Kidney epithelial cell (primary cell): ENCODE measurements around the gene CCDC93. TPM values are rescaled to one million over a fixed set of nuclear protein-coding genes. Genes with fewer than 3 reads are reported as not detected.

Source experiments
- DNase-seq: peaks from one replicate; pipeline ENCODE4 v3.0.0-alpha.2; 2010; ENCODE audit warnings: low read depth
- H3K27me3 ChIP-seq: 2 replicates; pipeline ENCODE4 v1.6.0; 2011; ENCODE audit warnings: low read length; ENCODE audit not compliant: control insufficient read depth, insufficient read depth
- H3K36me3 ChIP-seq: 2 replicates; pipeline ENCODE4 v1.5.1; 2011; ENCODE audit warnings: low read length; ENCODE audit not compliant: control insufficient read depth, insufficient read depth
- H3K4me3 ChIP-seq: 2 replicates; pipeline ENCODE4 v1.5.1; 2011; ENCODE audit warnings: low read depth, mild to moderate bottlenecking, control low read depth, low read length
- CTCF ChIP-seq: IDR thresholded peaks from 2 replicates; pipeline ENCODE4 v1.5.1; 2011; ENCODE audit warnings: mild to moderate bottlenecking, moderate library complexity, low read length, control low read depth, inconsistent platforms; ENCODE audit not compliant: insufficient read depth, poor library complexity, severe bottlenecking
- total RNA-seq: library from RNA; depleted of rRNA; stranded (reverse); fragments of >200 nt; gene quantifications from 2 replicates; pipeline ENCODE4 v1.2.3, GENCODE V29; 2015

The CCDC93 gene
- total RNA-seq, 1 donor from 2014 or later: 33.6 TPM

GRCh38 chr2:117941693-117942092, 72.2 kb downstream of the CCDC93 start:
- no peak for TF ChIP-seq CTCF
- Histone ChIP-seq H3K27me3 (no peaks in the 10 kb centered on the region), H3K4me3 (no peak overlapping the region), H3K36me3 (peaks cover 2% of the 10 kb centered on the region)
- no peak for DNase-seq

- H3K4me3 ChIP-seq: no peak overlapping the region
- peaks cover 2% of the 10 kb centered on the region for H3K36me3 ChIP-seq
- H3K27me3 ChIP-seq: no peaks in the 10 kb centered on the region
- DNase-seq: no peak
- TF ChIP-seq CTCF: no peak
Observed at GRCh38 chr2:117940436-117940835, 73.4 kb downstream of the CCDC93 start.

GRCh38 chr2:117938611-117939010, 75.3 kb downstream of the CCDC93 start:
- Histone ChIP-seq H3K36me3 (peaks cover 3% of the 10 kb centered on the region), H3K4me3 (no peak overlapping the region), H3K27me3 (no peaks in the 10 kb centered on the region)
- DNase-seq: no peak
- TF ChIP-seq CTCF: no peak

- no peak for TF ChIP-seq CTCF
Observed at GRCh38 chr2:117936871-117937428, 76.9 kb downstream of the CCDC93 start.

GRCh38 chr2:117935954-117936353, 77.9 kb downstream of the CCDC93 start:
- no peak overlapping the region for H3K4me3 ChIP-seq
- DNase-seq: no peak
- no peak for TF ChIP-seq CTCF
- H3K36me3 ChIP-seq: peaks cover 4% of the 10 kb centered on the region
- H3K27me3 ChIP-seq: no peaks in the 10 kb centered on the region

More at GRCh38 chr2:117936871-117937428, 76.9 kb downstream of the CCDC93 start:
- no peak overlapping the region for H3K4me3 ChIP-seq
- no peaks in the 10 kb centered on the region for H3K27me3 ChIP-seq
- peaks cover 4% of the 10 kb centered on the region for H3K36me3 ChIP-seq
- DNase-seq: no peak

- peaks cover 4% of the 10 kb centered on the region for H3K36me3 ChIP-seq
- H3K27me3 ChIP-seq: no peaks in the 10 kb centered on the region
- H3K4me3 ChIP-seq: no peak overlapping the region
- TF ChIP-seq CTCF: no peak
- no peak for DNase-seq
Observed at GRCh38 chr2:117935456-117935855, 78.4 kb downstream of the CCDC93 start.
